RKO (cell line): ENCODE measurements around the gene GCN1.
A peak's percentile ranks its signal among the peaks of the same experiment; 100 is the strongest.
"Not testable (repeated sequence)": the region's sequence is repeated elsewhere in the genome, so short reads cannot be mapped to it uniquely, and the experiment has no call there.

Experiments used
- DNase-seq: peaks from one replicate; pipeline ENCODE4 v3.0.0-alpha.2; 2016; ENCODE audit warnings: low spot score

The GCN1 gene

DNA sequence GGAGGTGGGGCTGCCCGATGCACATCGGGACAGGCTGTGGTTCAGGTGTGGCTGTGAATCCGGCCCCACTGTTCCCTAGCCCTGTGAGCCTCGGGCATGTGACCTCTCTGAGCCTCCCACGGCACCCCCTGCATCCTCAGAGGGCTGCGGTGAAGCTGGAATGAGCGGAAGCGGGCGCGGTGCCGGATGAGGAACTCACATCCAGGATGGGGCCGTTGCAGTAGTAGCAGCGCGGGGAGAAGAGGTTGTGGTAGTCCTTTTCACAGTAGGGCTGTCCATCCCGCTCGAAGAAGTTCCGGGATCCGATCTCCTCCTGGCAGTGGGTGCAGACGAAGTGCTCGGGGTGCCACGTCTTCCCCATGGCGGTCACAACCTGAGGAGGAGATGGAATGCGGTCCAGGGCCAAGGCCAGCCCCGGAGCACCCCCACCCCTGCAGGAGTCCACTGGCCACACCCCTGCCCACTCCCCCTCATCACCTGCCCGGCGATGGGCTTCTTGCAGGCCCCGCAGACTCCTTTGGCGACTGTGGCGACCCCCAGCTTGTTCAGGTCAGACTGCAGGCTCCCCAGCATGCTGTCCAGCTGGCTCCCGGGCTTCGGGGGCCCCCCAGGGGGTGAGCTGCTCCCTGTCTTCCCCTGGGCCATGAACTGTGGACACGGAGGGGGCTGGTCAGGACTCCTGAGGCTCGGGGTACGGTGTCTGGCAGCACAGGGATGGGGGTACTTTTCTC is 20.3 kb upstream of the GCN1 start:
- no peak for DNase-seq

DNA sequence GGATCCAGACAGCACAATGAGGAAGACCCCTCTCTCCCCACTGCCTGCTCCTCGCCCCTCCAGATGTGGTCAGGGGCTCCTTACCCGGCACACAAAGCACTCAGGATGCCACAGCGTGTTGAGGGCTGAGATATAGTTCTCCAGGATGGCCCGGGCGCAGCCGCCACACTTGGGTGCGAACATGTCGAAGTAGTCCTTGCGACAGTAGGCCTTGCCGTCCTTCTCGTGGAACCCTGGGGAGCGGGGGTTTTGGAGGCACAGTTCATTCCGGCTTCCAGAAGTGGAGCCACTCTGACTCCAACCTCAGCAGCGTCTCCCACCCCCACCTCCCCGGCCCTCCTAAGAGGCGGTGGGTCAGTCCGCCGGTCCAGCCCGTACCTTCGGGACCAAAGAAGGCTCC is 19.2 kb upstream of the GCN1 start:
- DNase-seq: no peak

DNA sequence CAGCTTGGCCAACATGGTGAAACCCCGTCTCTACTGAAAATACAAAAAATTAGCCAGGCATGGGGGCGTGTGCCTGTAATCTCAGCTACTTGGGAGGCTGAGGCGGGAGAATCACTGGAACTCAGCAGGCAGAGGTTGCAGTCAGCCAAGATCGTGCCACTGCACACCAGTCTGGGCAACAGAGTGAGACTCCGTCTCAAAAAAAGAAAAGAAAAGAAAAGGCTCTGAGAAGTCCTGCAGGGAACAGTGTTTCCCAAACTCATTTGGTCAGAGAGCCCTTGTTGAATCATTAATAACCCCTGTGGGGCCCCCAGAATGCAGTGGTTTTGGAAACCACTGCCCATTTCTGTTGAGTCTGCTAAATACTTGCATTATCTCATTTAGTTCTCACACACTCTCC is 18.7 kb upstream of the GCN1 start:
- not testable (repeated sequence) for DNase-seq

DNA sequence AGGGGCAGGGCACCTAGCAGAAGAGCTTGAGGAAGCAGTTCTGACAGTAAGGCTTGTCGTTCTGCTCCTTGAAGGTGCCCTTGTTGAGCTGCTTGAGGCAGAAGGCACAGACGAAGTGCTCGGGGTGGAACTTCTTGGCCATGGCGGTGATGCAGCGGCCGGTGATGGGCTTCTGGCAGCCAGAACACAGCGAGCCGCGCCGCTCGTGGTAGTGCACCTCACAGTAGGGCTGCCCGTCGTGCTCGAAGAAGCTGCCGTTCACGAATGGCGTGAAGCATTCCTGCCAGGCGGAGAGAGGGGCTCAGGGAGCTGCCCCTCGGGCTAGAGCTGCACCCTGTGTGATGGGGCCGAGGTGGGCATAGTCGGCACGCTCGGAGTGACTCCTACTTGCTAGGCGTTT is 17.8 kb upstream of the GCN1 start:
- DNase-seq: no peak

DNA sequence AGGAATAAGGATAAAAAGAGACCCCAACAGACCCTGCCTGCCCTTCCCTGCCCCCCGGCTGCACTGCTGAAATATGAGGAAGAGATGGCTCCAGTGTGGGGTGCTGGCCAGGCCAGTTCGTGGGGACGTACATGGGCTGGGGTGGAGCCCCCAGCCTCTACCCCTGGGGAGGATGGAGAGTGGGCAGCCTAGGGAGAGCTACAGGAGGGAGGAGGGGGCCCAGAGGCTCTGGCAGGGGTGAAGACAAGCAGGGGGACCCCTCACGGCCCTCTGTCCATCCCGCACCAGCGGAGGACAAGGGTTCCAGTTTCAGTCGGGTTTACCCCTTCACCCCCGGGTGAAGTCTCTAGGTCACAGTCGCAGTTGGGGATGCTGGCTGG is 17.4 kb upstream of the GCN1 start:
- no peak for DNase-seq

DNA sequence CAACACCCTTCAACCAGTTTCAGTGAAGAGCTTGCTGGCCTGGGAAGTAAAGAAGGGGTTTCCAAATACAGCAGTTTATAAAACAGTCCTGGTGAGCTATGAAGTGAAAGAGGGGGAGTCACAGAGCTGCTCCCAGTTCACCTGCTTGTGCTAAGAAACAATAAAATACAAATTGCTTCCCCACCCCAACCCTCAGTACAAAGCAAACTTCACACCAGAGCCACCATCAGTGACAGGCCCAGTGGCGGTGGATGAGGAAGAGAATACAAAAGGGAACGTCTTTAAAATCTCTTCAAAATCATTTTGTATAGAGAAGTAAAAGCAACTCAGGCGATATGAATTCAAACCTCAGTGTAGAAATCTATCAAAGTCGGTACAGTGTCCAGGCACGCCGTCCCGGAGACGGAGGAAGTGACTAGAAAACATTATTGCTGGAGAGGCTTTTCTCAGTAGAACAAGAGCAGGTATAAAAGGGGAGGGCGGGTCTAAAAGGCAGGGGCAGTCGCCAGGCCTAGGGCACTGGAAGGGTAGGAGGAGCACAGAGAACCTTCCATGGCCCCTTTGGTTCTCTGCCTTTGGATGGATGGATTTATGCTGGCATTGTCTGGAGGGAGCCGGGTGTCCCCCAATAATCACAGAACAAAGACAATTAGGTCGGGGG is 16.9 kb upstream of the GCN1 start:
- DNase-seq: no peak

DNA sequence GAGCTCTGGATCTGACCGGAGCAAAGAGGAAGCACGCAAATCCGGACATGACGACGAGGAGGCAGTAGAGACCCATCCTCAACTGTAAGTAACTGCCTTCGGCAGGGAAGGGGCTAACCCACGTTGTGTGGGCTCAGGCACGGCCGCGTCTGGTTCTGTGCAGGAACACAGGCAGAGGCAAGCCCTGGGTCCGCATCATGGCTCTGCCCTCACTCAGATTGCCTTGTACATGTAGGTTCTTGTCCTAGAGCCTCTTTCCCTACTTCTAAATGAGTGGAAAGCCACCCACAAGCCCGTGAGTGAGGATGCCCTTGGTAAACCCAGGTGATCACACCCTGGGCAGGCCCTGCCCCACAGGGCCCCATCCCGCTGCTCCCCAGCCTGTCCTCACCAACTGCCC is 15.3 kb upstream of the GCN1 start:
- no peak for DNase-seq

DNA sequence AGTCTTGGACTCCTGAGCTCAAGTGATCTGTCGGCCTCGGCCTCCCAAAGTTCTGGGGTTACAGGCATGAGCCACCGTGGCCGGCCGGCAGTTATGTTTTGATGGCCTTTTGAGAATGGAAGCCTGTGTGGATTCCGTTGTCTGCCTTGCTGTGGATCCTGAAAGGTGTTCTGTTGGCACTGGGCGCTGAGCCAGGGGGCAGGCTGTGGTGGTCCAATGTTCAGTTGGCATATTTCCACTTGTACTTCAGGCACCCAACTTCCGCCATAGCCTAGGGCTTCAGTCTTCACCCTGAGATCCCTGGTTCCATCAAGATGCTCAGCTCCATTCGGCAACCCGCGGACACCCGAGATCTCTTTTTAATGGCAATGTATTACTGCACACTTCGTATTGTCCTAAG is 12.7 kb upstream of the GCN1 start:
- DNase-seq: no peak

DNA sequence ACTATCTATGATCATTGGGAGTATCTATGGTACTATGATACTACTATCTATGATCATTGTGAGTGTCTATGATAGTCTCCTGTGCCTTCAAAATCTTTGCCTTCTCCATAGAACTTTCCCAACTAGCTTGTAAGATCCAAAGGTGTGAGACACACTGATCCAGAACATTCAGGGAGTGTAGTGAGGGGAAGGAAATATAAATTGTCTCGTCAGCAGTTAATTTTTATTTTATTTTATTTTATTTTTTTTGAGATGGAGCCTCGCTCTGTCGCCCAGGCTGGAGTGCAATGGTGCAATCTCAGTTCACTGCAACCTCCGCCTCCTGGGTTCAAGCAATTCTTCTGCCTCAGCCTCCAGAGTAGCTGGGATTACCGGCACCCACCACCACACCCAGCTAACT is 12.3 kb upstream of the GCN1 start:
- not testable (repeated sequence) for DNase-seq

DNA sequence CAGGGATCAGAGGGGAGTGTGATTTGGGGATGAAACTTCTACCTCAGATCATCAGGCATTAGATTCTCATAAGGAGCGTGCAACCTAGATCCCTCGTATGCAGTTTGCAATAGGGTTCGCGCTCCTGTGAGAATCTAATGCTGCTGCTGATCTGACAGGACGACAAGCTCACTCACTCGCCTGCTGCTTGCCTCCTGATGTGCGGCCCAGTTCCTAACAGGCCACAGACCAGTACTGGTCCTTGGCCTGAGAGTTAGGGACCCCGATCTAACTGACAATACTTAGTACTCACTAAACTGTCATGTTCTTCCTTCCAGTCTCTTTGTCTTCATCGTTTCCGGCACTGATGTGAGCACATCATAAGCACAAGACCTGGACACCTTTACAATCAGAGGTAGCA is 11.7 kb upstream of the GCN1 start:
- DNase-seq: no peak

DNA sequence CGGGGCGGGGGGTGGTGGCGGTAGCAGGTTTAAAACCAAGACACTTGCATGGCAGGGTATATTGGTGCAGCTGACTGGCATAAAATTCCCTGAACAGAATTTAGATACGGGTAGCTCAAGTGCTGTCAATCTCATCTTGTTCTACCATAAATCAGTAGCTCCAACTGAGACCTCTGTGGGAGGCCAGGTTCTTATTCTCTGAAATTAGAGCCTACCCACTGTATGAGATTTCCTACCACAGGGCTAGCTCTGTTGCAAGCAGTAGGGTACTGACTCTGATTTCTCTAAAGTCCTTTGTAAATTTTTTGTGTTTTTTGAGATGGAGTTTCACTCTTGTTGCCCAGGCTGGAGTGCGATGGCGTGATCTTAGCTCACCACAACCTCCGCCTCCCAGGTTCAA is 9.7 kb upstream of the GCN1 start:
- no peak for DNase-seq

DNA sequence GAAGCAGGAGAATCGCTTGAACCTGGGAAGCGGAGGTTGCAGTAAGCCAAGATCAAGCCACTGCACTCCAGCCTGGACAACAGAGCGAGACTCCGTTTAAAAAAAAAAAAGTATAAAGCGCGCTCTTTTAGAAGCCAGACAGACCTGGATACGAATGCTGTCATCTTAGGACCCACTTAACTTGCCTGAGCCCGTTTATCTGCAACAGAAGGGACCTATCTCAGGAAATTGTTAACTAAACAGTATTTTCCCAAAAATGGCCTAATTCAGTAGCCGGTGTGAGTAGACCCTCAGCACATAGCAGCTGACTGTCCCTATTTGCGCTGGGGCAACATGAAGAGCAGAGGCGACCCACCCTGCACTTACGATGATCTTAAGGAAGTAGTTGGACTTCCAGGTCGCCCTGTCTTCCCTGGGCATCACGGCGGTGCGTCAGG is 5.9 kb upstream of the GCN1 start:
- no peak for DNase-seq

DNA sequence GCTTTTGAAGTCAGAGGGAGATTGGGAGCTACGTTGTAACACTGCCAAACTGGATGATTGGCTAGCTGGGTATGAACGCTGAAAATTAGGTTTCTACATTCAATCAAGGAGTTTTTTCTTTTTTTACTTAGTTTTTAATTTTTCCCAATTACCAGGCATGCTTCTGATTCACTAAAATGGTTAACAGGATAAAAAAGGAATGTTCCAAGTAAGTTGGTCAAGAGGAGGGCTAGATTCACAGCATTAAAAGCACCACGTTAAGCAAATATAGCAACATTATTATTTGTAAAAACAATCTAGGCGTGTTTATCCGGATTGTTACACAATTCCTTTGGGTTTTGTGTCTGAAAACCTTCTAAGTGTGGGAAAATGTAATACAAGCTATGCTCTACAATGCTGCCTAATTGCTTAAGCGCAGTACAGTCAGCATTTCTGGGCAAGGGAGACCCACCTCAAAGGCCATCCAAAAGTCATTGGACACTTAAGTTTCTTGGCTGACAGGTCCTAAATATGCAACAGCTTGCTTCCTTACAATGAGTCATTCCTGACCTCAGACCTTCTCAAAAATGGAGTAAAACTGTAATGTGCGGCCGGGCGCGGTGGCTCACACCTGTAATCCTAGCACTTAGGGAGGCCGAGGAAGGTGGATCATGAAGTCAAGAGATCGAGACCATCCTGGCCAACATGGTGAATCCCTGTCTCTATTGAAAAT is 5.2 kb upstream of the GCN1 start:
- peak; percentile 93 for DNase-seq

DNA sequence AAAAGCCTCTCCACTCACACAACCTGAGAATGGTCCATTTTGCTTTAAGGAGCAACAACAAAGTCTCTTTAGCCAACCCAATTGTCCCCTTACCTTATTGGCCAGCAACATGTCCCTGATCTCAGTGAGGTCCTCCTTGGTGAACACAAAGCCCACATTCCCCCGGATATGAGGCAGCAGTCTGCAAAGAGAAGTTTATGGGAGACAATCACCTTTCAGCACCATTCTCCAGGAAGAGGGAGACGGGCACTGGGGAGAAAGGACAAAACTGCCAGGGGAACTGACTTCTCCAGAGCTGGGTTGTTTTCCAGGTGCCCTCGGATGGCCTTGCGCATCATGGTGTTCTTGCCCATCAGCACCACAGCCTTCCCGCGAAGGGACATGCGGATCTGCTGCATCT is 4.5 kb upstream of the GCN1 start:
- peak; percentile 47 for DNase-seq

DNA sequence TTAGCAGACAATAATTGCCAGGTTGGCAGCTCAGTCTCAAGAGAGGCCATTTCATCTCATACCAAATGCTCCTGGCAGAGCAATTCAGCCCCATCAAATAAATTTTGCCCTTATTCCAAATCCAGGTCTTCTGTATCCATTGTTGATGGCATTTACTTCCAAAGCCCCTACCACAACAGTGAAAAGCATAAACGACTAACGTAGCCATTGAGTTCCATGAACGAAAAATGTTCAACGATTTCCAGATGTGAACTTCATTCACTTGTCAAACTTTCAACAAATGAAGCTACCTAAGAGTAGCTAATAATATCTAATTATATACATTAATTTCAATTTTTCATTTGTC is 3.0 kb upstream of the GCN1 start:
- DNase-seq: no peak

DNA sequence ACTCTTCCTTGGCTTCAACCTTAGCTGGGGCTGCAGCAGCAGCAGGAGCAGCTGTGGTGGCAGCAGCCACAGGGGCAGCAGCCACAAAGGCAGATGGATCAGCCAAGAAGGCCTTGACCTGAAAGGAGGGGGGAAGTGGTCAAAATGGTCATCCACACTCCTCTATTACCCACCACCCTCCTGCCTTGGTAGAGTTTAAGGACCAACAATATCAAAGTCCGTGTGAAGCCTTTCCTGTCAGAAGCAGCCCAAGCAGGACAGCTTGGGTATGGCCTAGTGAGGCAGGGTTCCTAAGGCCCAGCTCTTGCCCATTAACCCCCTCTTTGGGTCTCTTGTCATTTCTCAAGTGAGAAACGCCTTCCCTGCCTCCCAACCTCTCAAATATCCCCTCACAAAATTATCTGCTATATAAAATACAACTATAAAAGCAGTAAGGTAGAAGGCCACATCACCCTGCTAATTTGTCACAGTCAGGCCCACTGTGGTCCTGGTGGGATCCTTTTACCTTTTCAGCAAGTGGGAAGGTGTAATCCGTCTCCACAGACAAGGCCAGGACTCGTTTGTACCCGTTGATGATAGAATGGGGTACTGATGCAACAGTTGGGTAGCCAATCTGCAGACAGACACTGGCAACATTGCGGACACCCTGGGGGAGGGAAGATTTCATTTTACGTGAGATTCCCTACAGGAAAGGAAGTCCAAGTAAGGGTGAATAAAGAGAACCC is 2.5 kb upstream of the GCN1 start:
- peak; percentile 53 for DNase-seq

DNA sequence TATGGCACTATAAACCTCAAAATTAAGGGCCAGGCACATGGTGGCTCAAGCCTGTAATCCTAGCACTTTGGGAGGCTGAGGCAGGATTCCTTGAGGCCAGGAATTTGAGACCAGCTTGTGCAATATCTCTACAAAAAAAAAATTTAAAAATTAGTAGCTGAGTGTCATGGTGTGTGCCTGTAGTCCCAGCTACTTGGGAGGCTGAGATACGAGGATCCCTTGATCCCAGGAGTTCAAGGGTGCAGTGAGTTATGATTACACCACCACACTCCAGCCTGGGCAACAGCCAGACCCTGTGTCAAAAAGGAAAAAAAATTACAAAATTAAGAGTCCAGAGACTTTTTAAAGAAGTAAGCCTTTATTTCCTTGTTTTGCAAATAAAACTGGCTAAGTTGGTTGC is 1.8 kb upstream of the GCN1 start:
- DNase-seq: peak; percentile 56

DNA sequence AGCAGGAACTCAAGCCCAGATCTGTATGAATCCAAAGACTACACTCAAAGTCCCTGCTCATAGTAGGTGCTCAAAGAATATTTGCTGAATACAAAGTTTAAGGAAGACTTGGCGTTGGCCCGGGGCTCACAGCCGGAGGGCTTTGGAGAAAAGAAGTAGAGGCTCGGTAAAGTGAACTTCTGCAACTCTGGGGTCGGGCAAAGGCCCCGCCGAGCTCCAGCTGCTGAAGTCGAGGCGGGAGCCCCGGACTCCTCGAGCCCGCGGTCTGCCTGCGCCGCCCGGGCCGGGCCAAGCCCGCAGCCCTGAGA is 335 bp downstream of the GCN1 start:
- no peak for DNase-seq

DNA sequence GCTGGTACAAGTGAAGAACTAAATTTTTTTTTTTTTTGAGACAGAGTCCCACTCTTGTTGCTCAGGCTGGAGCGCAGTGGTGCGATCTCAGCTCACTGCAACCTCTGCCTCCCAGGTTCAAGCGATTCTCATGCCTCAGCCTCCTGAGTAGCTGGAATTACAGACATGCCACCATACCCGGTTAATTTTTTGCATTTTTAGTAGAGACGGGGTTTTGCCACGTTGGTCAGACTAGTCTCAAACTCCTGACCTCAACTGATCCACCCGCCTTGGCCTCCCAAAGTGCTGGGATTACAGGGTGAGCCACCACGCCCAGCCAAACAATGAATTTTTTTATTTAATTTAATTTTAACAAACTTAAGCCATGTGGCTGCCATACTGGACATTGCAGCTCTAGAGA is 1.2 kb downstream of the GCN1 start:
- DNase-seq: not testable (repeated sequence)

DNA sequence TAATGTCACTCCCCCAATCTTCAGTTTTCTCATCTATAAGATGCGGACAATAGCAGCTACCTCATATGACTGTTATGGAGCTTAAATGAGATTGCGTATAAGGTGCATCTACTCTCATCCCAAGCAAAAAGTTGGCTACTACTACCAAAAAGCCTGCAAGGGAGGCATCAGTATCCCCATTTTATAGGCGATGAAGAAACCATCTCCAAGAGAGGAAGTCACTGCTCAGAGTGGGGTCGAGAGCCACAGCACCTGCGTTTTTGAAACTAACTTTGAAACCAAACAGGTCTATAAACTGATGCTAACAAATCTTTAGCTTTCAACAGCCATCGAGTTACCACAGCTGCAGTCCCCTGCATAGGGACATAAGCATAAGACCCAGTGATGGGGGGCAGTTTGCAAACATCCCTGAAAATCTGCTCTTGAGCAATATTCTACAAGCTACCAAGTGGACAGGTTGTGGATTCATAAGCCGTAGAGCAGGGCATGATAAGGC is 3.5 kb downstream of the GCN1 start:
- DNase-seq: no peak

DNA sequence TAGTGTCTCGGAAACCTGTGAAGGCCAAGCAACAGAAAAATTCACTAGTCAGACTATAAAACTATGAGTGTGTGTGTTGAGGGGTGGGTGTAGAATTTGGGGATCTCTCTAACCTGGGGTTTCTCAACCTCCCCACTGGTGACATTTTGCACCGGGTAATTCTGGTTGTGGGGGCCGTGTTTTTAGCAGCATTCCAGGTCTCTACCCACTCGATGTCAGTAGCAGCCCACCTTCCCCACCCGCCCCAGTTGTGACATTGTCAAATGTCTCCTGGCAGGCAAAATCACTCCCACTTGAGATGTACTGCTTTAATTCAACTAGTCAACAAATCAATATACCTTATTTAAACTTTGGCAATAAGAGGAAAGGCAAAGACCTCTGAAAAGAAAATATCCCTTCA is 4.1 kb downstream of the GCN1 start:
- DNase-seq: no peak

DNA sequence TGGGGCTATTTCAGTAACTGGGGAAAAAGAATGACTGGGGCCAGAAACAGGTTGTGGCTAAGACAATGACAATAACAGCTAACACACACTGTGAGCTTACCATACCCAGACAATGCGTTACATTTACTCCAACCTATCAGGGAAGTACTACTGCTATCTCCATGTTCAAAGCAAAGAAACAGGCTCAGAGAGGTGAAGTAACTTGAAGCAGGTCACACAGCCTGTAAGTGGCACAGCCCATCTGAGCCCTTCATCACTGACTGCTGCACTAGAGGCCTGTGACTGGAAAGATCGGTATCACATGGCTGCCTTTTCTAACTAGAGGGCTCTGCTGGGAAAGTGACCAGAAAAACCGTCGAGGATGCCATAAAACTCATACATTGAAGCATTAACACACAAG is 7.9 kb downstream of the GCN1 start:
- no peak for DNase-seq

DNA sequence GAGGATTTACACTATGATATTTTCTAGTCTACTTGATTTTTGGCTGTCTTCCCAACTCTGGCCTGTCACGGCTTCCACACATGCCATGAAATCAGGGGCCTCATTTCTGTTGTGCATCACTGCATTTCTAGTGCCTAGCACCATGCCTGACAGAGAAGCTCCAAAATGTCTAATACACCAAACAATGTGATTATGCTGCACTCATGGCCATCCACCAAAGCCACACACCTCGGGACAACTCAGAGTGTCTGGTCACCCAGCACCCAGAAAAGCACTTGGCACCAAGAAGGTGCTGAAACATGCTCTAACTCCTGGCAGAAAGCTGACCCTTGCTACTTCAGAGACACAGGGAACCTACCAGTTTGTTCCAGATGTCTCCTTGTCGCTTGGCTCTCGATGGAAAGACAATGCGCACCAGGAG is 11.3 kb downstream of the GCN1 start:
- no peak for DNase-seq
